Esophagus squamous epithelium (tissue), 5 donors: ENCODE results near the gene BPIFB1. TPM values are rescaled to one million over a fixed set of nuclear protein-coding genes. Genes with fewer than 3 reads are reported as not detected.

Experiments used
- DNase-seq: peaks from one replicate; lab custom pipeline; 2025; lab: John Stamatoyannopoulos, UW
- H3K27ac ChIP-seq, 4 donors: fragments of 200-600 bp; sonication (generic); one replicate each; pipeline ENCODE4 v1.5.1; 2016 to 2019; ENCODE audit warnings: mild to moderate bottlenecking in 1 of 4
- H3K27me3 ChIP-seq, 4 donors: fragments of 200-600 bp; sonication (generic); 1 replicate in 3 of 4; 2 replicates in 1 of 4; pipeline versions ENCODE4 v1.5.1 to v1.6.0; 2017 to 2021; ENCODE audit warnings: antibody characterized with exemption in 1 of 4
- H3K36me3 ChIP-seq, 3 donors: fragments of 200-600 bp; sonication (generic); one replicate each; pipeline ENCODE4 v1.5.1; 2016 to 2019
- H3K4me1 ChIP-seq, 3 donors: fragments of 200-600 bp; sonication (generic); one replicate each; pipeline ENCODE4 v1.5.1; 2017 to 2019
- H3K4me3 ChIP-seq, 4 donors: fragments of 200-600 bp; sonication (generic); 1 replicate in 3 of 4; 2 replicates in 1 of 4; pipeline ENCODE4 v1.5.1; 2016 to 2019; ENCODE audit warnings: mild to moderate bottlenecking in 2 of 4, moderate library complexity in 1 of 4
- H3K9me3 ChIP-seq, 3 donors: fragments of 200-600 bp; sonication (generic); one replicate each; pipeline ENCODE4 v1.5.1; 2016 to 2019
- CTCF ChIP-seq, 6 experiments: fragments of 450-650 bp in 4 of 6; fragments of 200-600 bp in 2 of 6; sonication (generic) in 2 of 6; IDR thresholded peaks; one replicate each; pipeline ENCODE4 v1.5.1; 2016 to 2019; ENCODE audit warnings: antibody characterized with exemption in 6 of 6, mild to moderate bottlenecking in 4 of 6, moderate library complexity in 4 of 6
- POLR2A ChIP-seq, 4 donors: fragments of 450-650 bp; IDR thresholded peaks; one replicate each; pipeline ENCODE4 v1.6.1; 2017; ENCODE audit warnings: antibody characterized with exemption in 4 of 4, mild to moderate bottlenecking in 4 of 4, moderate library complexity in 3 of 4
- WGBS, 2 donors: methylation state at CpG; one replicate each; pipeline ENCODE4 v1.1.5; 2018; 5-methylcytosine and 5-hydroxymethylcytosine counted together
- intact Hi-C: fragments of 100-400 bp; cut with DNase I; formaldehyde crosslinking; loops from one replicate; pipeline ENCODE4 v1.15.0; 2022
- total RNA-seq, 4 donors: library from RNA; depleted of rRNA; stranded (reverse); fragments of >200 nt; gene quantifications; one replicate each; pipeline ENCODE4 v1.1.0, GENCODE V29; 2016
- donor health status: DM: yes; HTN: yes; CAD: no.

Gene BPIFB1, protein sequence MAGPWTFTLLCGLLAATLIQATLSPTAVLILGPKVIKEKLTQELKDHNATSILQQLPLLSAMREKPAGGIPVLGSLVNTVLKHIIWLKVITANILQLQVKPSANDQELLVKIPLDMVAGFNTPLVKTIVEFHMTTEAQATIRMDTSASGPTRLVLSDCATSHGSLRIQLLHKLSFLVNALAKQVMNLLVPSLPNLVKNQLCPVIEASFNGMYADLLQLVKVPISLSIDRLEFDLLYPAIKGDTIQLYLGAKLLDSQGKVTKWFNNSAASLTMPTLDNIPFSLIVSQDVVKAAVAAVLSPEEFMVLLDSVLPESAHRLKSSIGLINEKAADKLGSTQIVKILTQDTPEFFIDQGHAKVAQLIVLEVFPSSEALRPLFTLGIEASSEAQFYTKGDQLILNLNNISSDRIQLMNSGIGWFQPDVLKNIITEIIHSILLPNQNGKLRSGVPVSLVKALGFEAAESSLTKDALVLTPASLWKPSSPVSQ
- 10 to 100 TPM in 1 of 4 donors, 1 to 10 TPM in 1, under 1 TPM in 1, not detected in 1; 0.38 to 99.4 (median 4.3) TPM for total RNA-seq

GRCh38 chr20:33282991-33283555 is at the start of gene BPIFB1:
TSS of gene BPIFB1 (plus strand) at chr20:33283214. CDS start at chr20:33286074, 2,860 bp downstream.
- H3K4me3 ChIP-seq: no peak within 1 kb of the TSS
- no peak within 1 kb of the TSS for H3K27ac ChIP-seq
- no peak for DNase-seq
- WGBS, 2 donors: 78 to 79% methylated on average over 4 to 8 of the region's 13 CpGs
- no peaks in the 10 kb centered on the region for H3K9me3 ChIP-seq
- peaks cover 0 to 86% (median 0%) of the 10 kb centered on the region in 4 donors for H3K27me3 ChIP-seq
- H3K36me3 ChIP-seq: no peaks in the 10 kb centered on the region
- H3K4me1 ChIP-seq: no peaks in the 10 kb centered on the region
- intact Hi-C loops: no loop called here
- no peak for TF ChIP-seq CTCF (IDR thresholded peaks at IDR 0.05)
- TF ChIP-seq POLR2A (IDR thresholded peaks at IDR 0.05): no peak

GRCh38 chr20:33234050-33234449 is 49.0 kb upstream of the BPIFB1 start:
- no peaks in the 10 kb centered on the region for H3K9me3 ChIP-seq
- no peak overlapping the region for H3K27ac ChIP-seq
- no peaks in the 10 kb centered on the region for H3K4me1 ChIP-seq
- H3K27me3 ChIP-seq: peaks cover 0 to 81% (median 0%) of the 10 kb centered on the region in 4 donors
- WGBS, 2 donors: 71 to 74% methylated on average over 2 of the region's 2 CpGs
- intact Hi-C loops: no loop called here
- TF ChIP-seq POLR2A (IDR thresholded peaks at IDR 0.05): no peak
- TF ChIP-seq CTCF (IDR thresholded peaks at IDR 0.05): no peak
- no peaks in the 10 kb centered on the region for H3K36me3 ChIP-seq
- H3K4me3 ChIP-seq: no peak overlapping the region
- DNase-seq: no peak

- no peaks in the 10 kb centered on the region for H3K9me3 ChIP-seq
- no peak within 1 kb of the TSS for H3K27ac ChIP-seq
- TF ChIP-seq CTCF (IDR thresholded peaks at IDR 0.05): no peak
- TF ChIP-seq POLR2A (IDR thresholded peaks at IDR 0.05): no peak
- no peak within 1 kb of the TSS for H3K4me3 ChIP-seq
- no peaks in the 10 kb centered on the region for H3K36me3 ChIP-seq
- DNase-seq: no peak
- H3K27me3 ChIP-seq: peaks cover 0 to 72% (median 0%) of the 10 kb centered on the region in 4 donors
- no peaks in the 10 kb centered on the region for H3K4me1 ChIP-seq
- intact Hi-C loops: no loop called here
- 33 to 41% methylated on average over 5 of the region's 5 CpGs for WGBS, 2 donors
Measured at GRCh38 chr20:33235696-33236095, 47.3 kb upstream of the BPIFB1 start, which contains the start of gene BPIFA1. TSS of gene BPIFA1 (plus strand) at chr20:33235996. CDS start at chr20:33237712, 1,716 bp downstream.

GRCh38 chr20:33236351-33236750 is 46.7 kb upstream of the BPIFB1 start:
- no peaks in the 10 kb centered on the region for H3K9me3 ChIP-seq
- 25 to 83% methylated on average over 1 of the region's 1 CpG for WGBS, 2 donors
- TF ChIP-seq CTCF (IDR thresholded peaks at IDR 0.05) (no peak), POLR2A (IDR thresholded peaks at IDR 0.05) (no peak)
- DNase-seq: no peak
- H3K4me1 ChIP-seq: no peaks in the 10 kb centered on the region
- peaks cover 0 to 68% (median 0%) of the 10 kb centered on the region in 4 donors for H3K27me3 ChIP-seq
- intact Hi-C loops: no loop called here
- no peak overlapping the region for H3K4me3 ChIP-seq
- no peaks in the 10 kb centered on the region for H3K36me3 ChIP-seq
- no peak overlapping the region for H3K27ac ChIP-seq

DNA sequence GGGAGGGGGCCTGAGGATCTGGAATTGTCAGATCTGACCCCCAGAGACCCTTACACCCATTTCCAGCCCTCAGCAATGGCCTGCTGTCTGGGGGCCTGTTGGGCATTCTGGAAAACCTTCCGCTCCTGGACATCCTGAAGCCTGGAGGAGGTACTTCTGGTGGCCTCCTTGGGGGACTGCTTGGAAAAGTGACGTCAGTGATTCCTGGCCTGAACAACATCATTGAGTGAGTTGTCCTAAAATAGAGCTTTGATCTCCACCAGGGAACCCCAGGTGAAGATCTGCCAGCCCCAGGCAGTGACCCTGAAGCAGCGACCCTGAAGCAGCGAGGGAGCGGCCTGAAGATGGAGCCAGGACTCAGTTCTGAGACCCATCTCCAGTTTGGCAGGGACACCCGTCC is 45.0 kb upstream of the BPIFB1 start:
- no peak for DNase-seq
- intact Hi-C loops: no loop called here
- peaks cover 0 to 53% (median 0%) of the 10 kb centered on the region in 4 donors for H3K27me3 ChIP-seq
- no peak overlapping the region for H3K27ac ChIP-seq
- H3K36me3 ChIP-seq: no peaks in the 10 kb centered on the region
- H3K4me3 ChIP-seq: no peak overlapping the region
- no peaks in the 10 kb centered on the region for H3K4me1 ChIP-seq
- no peaks in the 10 kb centered on the region for H3K9me3 ChIP-seq
- WGBS, 2 donors: 40% methylated on average over 1 of the region's 6 CpGs
- TF ChIP-seq CTCF (IDR thresholded peaks at IDR 0.05) (no peak), POLR2A (IDR thresholded peaks at IDR 0.05) (no peak)
